HCT116 (cell line): Measurements from ENCODE around the gene SYMPK.

Experiments used
- CTCF ChIP-seq, 3 experiments: fragments of 200-600 bp in 1 of 3; sonication (generic) in 1 of 3; IDR thresholded peaks in 2 of 3; conservative IDR thresholded peaks in 1 of 3; 2 replicates each; pipeline ENCODE4 v1.5.1; 2012 to 2017; ENCODE audit warnings: low read depth in 2 of 3, low read length in 2 of 3, antibody characterized with exemption in 1 of 3, borderline replicate concordance in 1 of 3, control low read depth in 1 of 3, mild to moderate bottlenecking in 1 of 3, mixed read lengths in 1 of 3, mixed run types in 1 of 3, moderate library complexity in 1 of 3; ENCODE audit not compliant: insufficient read depth in 1 of 3
- POLR2AphosphoS5 ChIP-seq: IDR thresholded peaks from 2 replicates; pipeline ENCODE4 v1.6.1; 2011; ENCODE audit warnings: mild to moderate bottlenecking, low read depth, low read length, moderate library complexity
- RAD21 ChIP-seq: IDR thresholded peaks from 2 replicates; pipeline ENCODE4 v1.6.1; 2012; ENCODE audit warnings: low read depth, mild to moderate bottlenecking
- ZNF274 ChIP-seq: fragments of 200-500 bp; sonication (Bioruptor generic); IDR thresholded peaks from 2 replicates; pipeline ENCODE4 v1.6.1; 2014; ENCODE audit warnings: mild to moderate bottlenecking, low read depth, low read length, inconsistent platforms

- no peak for TF ChIP-seq CTCF (IDR thresholded peaks at IDR 0.05 in 2 of 3, conservative IDR thresholded peaks at IDR 0.05 in 1 of 3; ENCODE audit: borderline replicate concordance in 1 of 3, insufficient read depth in 1 of 3, low read depth in 2 of 3, low read length in 2 of 3)
- no peak for TF ChIP-seq POLR2AphosphoS5
- no peak for TF ChIP-seq RAD21
- TF ChIP-seq ZNF274, result no peak
Observed at GRCh38 chr19:45785097-45785496, 77.8 kb downstream of the SYMPK start.
